ENCODE data around the gene SPACA6. TPM values are rescaled to one million over a fixed set of nuclear protein-coding genes. Genes with fewer than 3 reads are reported as not detected.

SPACA6 gene
- total RNA-seq (2022; extraction: Qiagen RNA extraction; ENCODE audit: low read depth) = 13.6 to 14.4 TPM (median 13.8 TPM) in 5 replicates

DNA sequence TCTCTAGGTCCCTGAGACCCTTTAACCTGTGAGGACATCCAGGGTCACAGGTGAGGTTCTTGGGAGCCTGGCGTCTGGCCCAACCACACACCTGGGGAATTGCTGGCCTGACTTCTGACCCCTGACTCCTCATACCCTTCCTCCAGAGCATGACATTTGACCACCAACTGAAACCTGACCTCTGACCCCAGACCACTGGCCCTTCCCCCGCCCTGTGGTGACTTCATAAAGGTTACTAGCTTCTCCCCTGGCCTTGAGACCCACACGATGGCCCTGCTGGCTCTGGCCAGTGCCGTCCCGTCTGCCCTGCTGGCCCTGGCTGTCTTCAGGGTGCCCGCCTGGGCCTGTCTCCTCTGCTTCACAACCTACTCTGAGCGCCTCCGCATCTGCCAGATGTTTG, at the start of gene SPACA6:
SPACA6 (plus strand) TSS at position 71 of the 400 bp plus-strand sequence; CDS start at position 268, 197 bp downstream.

GRCh38 chr19:51646730-51647129, 46.4 kb upstream of the SPACA6 start, which contains the start of gene SIGLEC14:
Gene SIGLEC14 (minus strand): TSS chr19:51646825. CDS start chr19:51646759, 66 bp downstream.

GRCh38 chr19:51751655-51752054, 58.5 kb downstream of the SPACA6 start, which contains the start of gene FPR1:
Gene FPR1 (minus strand): TSS chr19:51751878. CDS start chr19:51746994, 4,884 bp downstream.

Other genes starting within 250 kb of the SPACA6 start
- gene SIGLEC8, start 234.9 kb upstream of the SPACA6 start, total RNA-seq (2022; extraction: Qiagen RNA extraction; ENCODE audit: low read depth) = not detected in 5 replicates
- gene CEACAM18, start 214.8 kb upstream of the SPACA6 start, total RNA-seq (2022; extraction: Qiagen RNA extraction; ENCODE audit: low read depth) = not detected in 5 replicates
- gene SIGLEC12, start 191.5 kb upstream of the SPACA6 start, total RNA-seq (2022; extraction: Qiagen RNA extraction; ENCODE audit: low read depth) = not detected in 5 replicates
- gene SIGLEC6, start 161.7 kb upstream of the SPACA6 start, total RNA-seq (2022; extraction: Qiagen RNA extraction; ENCODE audit: low read depth) = not detected in 5 replicates
- 3.7 to 5.9 TPM (median 4.2 TPM) in 5 replicates for gene ZNF175, start 122.0 kb upstream of the SPACA6 start, total RNA-seq (2022; extraction: Qiagen RNA extraction; ENCODE audit: low read depth)
- not detected in 5 replicates for gene SIGLEC5, start 62.9 kb upstream of the SPACA6 start, total RNA-seq (2022; extraction: Qiagen RNA extraction; ENCODE audit: low read depth)
- 0.06 to 0.07 TPM in 2 of 5 replicates, not detected in the others for gene SIGLEC14, start 46.5 kb upstream of the SPACA6 start, total RNA-seq (2022; extraction: Qiagen RNA extraction; ENCODE audit: low read depth)
- not detected in 5 replicates for gene HAS1, start 30.7 kb downstream of the SPACA6 start, total RNA-seq (2022; extraction: Qiagen RNA extraction; ENCODE audit: low read depth)
- 0.08 TPM in 1 of 5 replicates, not detected in the others for gene FPR1, start 58.5 kb downstream of the SPACA6 start, total RNA-seq (2022; extraction: Qiagen RNA extraction; ENCODE audit: low read depth)
- gene FPR2, start 67.8 kb downstream of the SPACA6 start, total RNA-seq (2022; extraction: Qiagen RNA extraction; ENCODE audit: low read depth) = not detected in 5 replicates
- gene FPR3, start 101.8 kb downstream of the SPACA6 start, total RNA-seq (2022; extraction: Qiagen RNA extraction; ENCODE audit: low read depth) = not detected in 5 replicates
- 0.06 to 0.08 TPM (median 0.07 TPM) in 3 of 5 replicates, not detected in the others for gene ZNF577, start 194.6 kb downstream of the SPACA6 start, total RNA-seq (2022; extraction: Qiagen RNA extraction; ENCODE audit: low read depth)
- gene ZNF649, start 211.7 kb downstream of the SPACA6 start, total RNA-seq (2022; extraction: Qiagen RNA extraction; ENCODE audit: low read depth) = 0.20 to 0.57 TPM (median 0.28 TPM) in 5 replicates
- gene ZNF613, start 234.1 kb downstream of the SPACA6 start, total RNA-seq (2022; extraction: Qiagen RNA extraction; ENCODE audit: low read depth) = 0.89 to 1.6 TPM (median 1.0 TPM) in 5 replicates

All from A549 treated with DMSO at 1 μM for 4 hours (cell line).